Measurements from ENCODE around the gene RYR2. TPM values are rescaled to one million over a fixed set of nuclear protein-coding genes. Genes with fewer than 3 reads are reported as not detected.

The RYR2 gene
- total RNA-seq, 1 donor from 2014 or later = 5.4 TPM

- no peaks in the 10 kb centered on the region for H3K9me3 Mint-ChIP-seq (ENCODE audit: unreplicated experiment)
- no peaks in the 10 kb centered on the region for H3K27me3 Mint-ChIP-seq (ENCODE audit: unreplicated experiment)
- no peak for DNase-seq (ENCODE audit: low spot score)
- no peak overlapping the region for H3K27ac Mint-ChIP-seq (ENCODE audit: unreplicated experiment)
- H3K4me3 Mint-ChIP-seq (ENCODE audit: unreplicated experiment) = no peak overlapping the region
- H3K4me1 Mint-ChIP-seq (ENCODE audit: unreplicated experiment) = no peaks in the 10 kb centered on the region
- TF ChIP-seq, protein P1, sequence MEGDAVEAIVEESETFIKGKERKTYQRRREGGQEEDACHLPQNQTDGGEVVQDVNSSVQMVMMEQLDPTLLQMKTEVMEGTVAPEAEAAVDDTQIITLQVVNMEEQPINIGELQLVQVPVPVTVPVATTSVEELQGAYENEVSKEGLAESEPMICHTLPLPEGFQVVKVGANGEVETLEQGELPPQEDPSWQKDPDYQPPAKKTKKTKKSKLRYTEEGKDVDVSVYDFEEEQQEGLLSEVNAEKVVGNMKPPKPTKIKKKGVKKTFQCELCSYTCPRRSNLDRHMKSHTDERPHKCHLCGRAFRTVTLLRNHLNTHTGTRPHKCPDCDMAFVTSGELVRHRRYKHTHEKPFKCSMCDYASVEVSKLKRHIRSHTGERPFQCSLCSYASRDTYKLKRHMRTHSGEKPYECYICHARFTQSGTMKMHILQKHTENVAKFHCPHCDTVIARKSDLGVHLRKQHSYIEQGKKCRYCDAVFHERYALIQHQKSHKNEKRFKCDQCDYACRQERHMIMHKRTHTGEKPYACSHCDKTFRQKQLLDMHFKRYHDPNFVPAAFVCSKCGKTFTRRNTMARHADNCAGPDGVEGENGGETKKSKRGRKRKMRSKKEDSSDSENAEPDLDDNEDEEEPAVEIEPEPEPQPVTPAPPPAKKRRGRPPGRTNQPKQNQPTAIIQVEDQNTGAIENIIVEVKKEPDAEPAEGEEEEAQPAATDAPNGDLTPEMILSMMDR (IDR thresholded peaks at IDR 0.05; ENCODE audit: unreplicated experiment) = no peak
- H3K36me3 Mint-ChIP-seq (ENCODE audit: low read depth, unreplicated experiment) = no peaks in the 10 kb centered on the region
Observed at GRCh38 chr1:237303929-237304328, 261.9 kb downstream of the RYR2 start.

GRCh38 chr1:237306726-237307125, 264.7 kb downstream of the RYR2 start:
- no peaks in the 10 kb centered on the region for H3K4me1 Mint-ChIP-seq (ENCODE audit: unreplicated experiment)
- TF ChIP-seq, protein P1 (IDR thresholded peaks at IDR 0.05; ENCODE audit: unreplicated experiment) = no peak
- no peaks in the 10 kb centered on the region for H3K27me3 Mint-ChIP-seq (ENCODE audit: unreplicated experiment)
- H3K36me3 Mint-ChIP-seq (ENCODE audit: low read depth, unreplicated experiment) = no peaks in the 10 kb centered on the region
- no peak for DNase-seq (ENCODE audit: low spot score)
- no peak overlapping the region for H3K4me3 Mint-ChIP-seq (ENCODE audit: unreplicated experiment)
- no peaks in the 10 kb centered on the region for H3K9me3 Mint-ChIP-seq (ENCODE audit: unreplicated experiment)
- no peak overlapping the region for H3K27ac Mint-ChIP-seq (ENCODE audit: unreplicated experiment)

DNA sequence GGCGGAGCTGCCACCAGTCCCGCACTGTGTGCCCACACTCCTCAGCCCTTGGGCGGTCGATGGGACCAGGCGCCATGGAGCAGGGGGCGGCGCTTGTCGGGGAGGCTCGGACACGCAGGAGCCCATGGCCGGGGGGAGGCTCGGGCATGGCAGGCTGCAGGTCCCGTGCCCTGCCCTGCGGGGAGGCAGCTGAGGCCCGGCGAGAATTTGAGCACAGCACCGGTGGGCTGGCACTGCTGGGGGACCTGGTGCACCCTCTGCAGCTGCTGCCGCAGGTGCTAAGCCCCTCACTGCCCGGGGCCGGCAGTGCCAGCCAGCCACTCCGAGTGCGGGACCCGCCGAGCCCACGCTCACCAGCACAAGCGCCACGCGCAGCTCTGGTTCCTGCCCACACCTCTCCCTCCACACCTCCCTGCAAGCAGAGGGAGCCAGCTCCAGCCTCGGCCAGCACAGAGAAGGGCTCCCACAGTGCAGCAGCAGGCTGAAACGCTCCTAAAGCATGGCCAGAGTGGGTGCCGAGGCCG, 267.7 kb downstream of the RYR2 start:
- Mint-ChIP-seq H3K27me3 (ENCODE audit: unreplicated experiment) (no peaks in the 10 kb centered on the region), H3K9me3 (ENCODE audit: unreplicated experiment) (no peaks in the 10 kb centered on the region), H3K36me3 (ENCODE audit: low read depth, unreplicated experiment) (no peaks in the 10 kb centered on the region), H3K27ac (ENCODE audit: unreplicated experiment) (no peak overlapping the region), H3K4me1 (ENCODE audit: unreplicated experiment) (no peaks in the 10 kb centered on the region), H3K4me3 (ENCODE audit: unreplicated experiment) (no peak overlapping the region)
- TF ChIP-seq, protein P1 (IDR thresholded peaks at IDR 0.05; ENCODE audit: unreplicated experiment) = no peak
- no peak for DNase-seq (ENCODE audit: low spot score)

GRCh38 chr1:237316352-237316751, 274.4 kb downstream of the RYR2 start:
- H3K27ac Mint-ChIP-seq (ENCODE audit: unreplicated experiment) = no peak overlapping the region
- H3K4me1 Mint-ChIP-seq (ENCODE audit: unreplicated experiment) = no peaks in the 10 kb centered on the region
- H3K36me3 Mint-ChIP-seq (ENCODE audit: low read depth, unreplicated experiment) = no peaks in the 10 kb centered on the region
- H3K4me3 Mint-ChIP-seq (ENCODE audit: unreplicated experiment) = no peak overlapping the region
- no peaks in the 10 kb centered on the region for H3K27me3 Mint-ChIP-seq (ENCODE audit: unreplicated experiment)
- no peak for DNase-seq (ENCODE audit: low spot score)
- no peaks in the 10 kb centered on the region for H3K9me3 Mint-ChIP-seq (ENCODE audit: unreplicated experiment)
- TF ChIP-seq, protein P1 (IDR thresholded peaks at IDR 0.05; ENCODE audit: unreplicated experiment) = no peak

- no peaks in the 10 kb centered on the region for H3K36me3 Mint-ChIP-seq (ENCODE audit: low read depth, unreplicated experiment)
Observed at GRCh38 chr1:237318748-237319147, 276.8 kb downstream of the RYR2 start.

More at GRCh38 chr1:237318748-237319147, 276.8 kb downstream of the RYR2 start:
- no peak overlapping the region for H3K4me3 Mint-ChIP-seq (ENCODE audit: unreplicated experiment)
- no peak for DNase-seq (ENCODE audit: low spot score)
- no peak overlapping the region for H3K27ac Mint-ChIP-seq (ENCODE audit: unreplicated experiment)
- H3K9me3 Mint-ChIP-seq (ENCODE audit: unreplicated experiment) = no peaks in the 10 kb centered on the region
- peaks cover 2% of the 10 kb centered on the region for H3K27me3 Mint-ChIP-seq (ENCODE audit: unreplicated experiment)
- no peaks in the 10 kb centered on the region for H3K4me1 Mint-ChIP-seq (ENCODE audit: unreplicated experiment)
- TF ChIP-seq, protein P1 (IDR thresholded peaks at IDR 0.05; ENCODE audit: unreplicated experiment) = no peak

Data from endothelial cell (in vitro differentiated cells).